ENCODE results near the gene PRUNE1.

DNA sequence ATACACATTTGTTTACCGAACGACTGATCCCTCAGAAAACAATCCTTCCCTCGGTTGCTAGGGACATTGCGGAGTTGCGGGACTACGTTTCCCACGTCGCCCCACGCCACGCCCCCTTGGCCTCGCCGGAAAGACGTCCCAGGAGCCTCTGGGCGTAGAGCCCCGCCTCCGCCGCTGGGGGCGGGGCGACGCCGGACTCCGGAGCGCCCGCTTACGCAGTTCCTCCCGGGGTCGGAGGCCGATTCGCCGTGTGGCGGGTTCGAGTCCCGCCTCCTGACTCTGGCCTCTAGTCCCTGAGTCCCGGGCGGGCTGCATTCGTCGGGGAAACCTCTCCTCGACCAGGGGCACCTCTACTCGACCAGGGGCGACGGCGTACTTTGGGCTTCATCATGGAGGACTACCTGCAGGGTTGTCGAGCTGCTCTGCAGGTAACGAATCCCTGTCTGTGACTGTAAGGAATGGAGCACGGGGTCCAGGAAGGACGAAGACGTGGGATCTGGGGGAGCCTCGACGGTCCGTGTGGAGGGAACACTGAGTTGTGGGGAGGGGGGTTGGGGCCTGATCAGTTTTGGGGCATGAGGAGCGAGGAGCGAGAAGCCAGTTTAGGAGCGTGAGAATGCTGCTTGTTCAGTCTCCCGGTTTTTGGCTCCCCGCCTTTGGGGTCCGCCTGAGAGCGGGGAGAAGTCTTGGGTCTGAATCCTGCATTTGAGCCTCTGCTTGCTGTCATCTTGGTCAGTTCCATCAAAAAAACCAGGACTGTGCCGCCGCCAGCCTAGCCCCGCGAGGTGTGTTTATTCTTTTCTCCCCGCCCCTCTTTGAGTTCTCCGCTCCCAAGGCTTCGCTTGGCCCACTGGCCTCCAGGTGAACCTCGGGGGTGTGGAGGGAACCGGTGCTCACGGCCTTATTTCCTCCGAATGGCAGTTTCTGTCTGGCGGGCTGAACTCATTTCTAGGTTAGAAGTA lies at the start of gene PRUNE1:
- TF ChIP-seq, protein P1, sequence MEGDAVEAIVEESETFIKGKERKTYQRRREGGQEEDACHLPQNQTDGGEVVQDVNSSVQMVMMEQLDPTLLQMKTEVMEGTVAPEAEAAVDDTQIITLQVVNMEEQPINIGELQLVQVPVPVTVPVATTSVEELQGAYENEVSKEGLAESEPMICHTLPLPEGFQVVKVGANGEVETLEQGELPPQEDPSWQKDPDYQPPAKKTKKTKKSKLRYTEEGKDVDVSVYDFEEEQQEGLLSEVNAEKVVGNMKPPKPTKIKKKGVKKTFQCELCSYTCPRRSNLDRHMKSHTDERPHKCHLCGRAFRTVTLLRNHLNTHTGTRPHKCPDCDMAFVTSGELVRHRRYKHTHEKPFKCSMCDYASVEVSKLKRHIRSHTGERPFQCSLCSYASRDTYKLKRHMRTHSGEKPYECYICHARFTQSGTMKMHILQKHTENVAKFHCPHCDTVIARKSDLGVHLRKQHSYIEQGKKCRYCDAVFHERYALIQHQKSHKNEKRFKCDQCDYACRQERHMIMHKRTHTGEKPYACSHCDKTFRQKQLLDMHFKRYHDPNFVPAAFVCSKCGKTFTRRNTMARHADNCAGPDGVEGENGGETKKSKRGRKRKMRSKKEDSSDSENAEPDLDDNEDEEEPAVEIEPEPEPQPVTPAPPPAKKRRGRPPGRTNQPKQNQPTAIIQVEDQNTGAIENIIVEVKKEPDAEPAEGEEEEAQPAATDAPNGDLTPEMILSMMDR (IDR thresholded peaks at IDR 0.05; ENCODE audit: poor library complexity): no peak
- TF ChIP-seq EZH2 (IDR thresholded peaks at IDR 0.05; ENCODE audit: borderline replicate concordance): no peak
